GM21528 (cell line): Measurements from ENCODE around the gene OTOG.

Source experiments
- ATAC-seq: cut with Tn5 transposase; IDR thresholded peaks from one replicate; pipeline ENCODE4 v1.9.1; 2021; ENCODE audit warnings: mild to moderate bottlenecking, moderate library complexity; ENCODE audit not compliant: unreplicated experiment, low FRiP score

The OTOG gene

GRCh38 chr11:17600316-17601255 lies 53.5 kb downstream of the OTOG start:
- no peak for ATAC-seq

- ATAC-seq = no peak
These were observed 54.2 kb downstream of the OTOG start for GRCh38 chr11:17601256-17601671.

GRCh38 chr11:17601676-17602075 lies 54.6 kb downstream of the OTOG start:
- no peak for ATAC-seq

GRCh38 chr11:17602105-17603001 lies 55.3 kb downstream of the OTOG start:
- no peak for ATAC-seq

GRCh38 chr11:17603056-17603825 lies 56.2 kb downstream of the OTOG start:
- no peak for ATAC-seq

GRCh38 chr11:17604201-17604914 lies 57.3 kb downstream of the OTOG start:
- ATAC-seq = no peak

GRCh38 chr11:17604915-17605233 lies 57.8 kb downstream of the OTOG start:
- ATAC-seq = no peak

- no peak for ATAC-seq
These were observed 58.6 kb downstream of the OTOG start for GRCh38 chr11:17605651-17606122.

- ATAC-seq = no peak
These were observed 59.4 kb downstream of the OTOG start for GRCh38 chr11:17606233-17607082.

- no peak for ATAC-seq
These were observed 60.0 kb downstream of the OTOG start for GRCh38 chr11:17607083-17607429.

GRCh38 chr11:17607591-17608570 lies 60.8 kb downstream of the OTOG start:
- ATAC-seq = no peak

- no peak for ATAC-seq
These were observed 61.8 kb downstream of the OTOG start for GRCh38 chr11:17608821-17609220.

GRCh38 chr11:17609291-17610084 lies 62.4 kb downstream of the OTOG start:
- no peak for ATAC-seq

- ATAC-seq = no peak
These were observed 63.2 kb downstream of the OTOG start for GRCh38 chr11:17610085-17610894.

- ATAC-seq = no peak
These were observed 64.0 kb downstream of the OTOG start for GRCh38 chr11:17611049-17611448.

GRCh38 chr11:17611503-17612220 lies 64.6 kb downstream of the OTOG start:
- ATAC-seq = no peak
